Prostate gland (tissue), 2 donors: ENCODE results near the gene C11orf91. TPM values are rescaled to one million over a fixed set of nuclear protein-coding genes. Genes with fewer than 3 reads are reported as not detected.

Experiments used
- DNase-seq: peaks from one replicate; pipeline ENCODE4 v3.0.0-alpha.2; 2019; ENCODE audit warnings: low spot score
- H3K27ac ChIP-seq, 2 donors: fragments of 200-600 bp; sonication (generic); 2 replicates each; pipeline ENCODE4 v1.5.1; 2017 to 2019
- H3K27me3 ChIP-seq: fragments of 200-600 bp; sonication (generic); replicated peaks from 2 replicates; pipeline ENCODE4 v1.5.1; 2019; ENCODE audit not compliant: insufficient read depth
- H3K36me3 ChIP-seq, 2 donors: fragments of 200-600 bp; sonication (generic); 1 replicate in 1 of 2; 2 replicates in 1 of 2; pipeline versions ENCODE4 v1.5.1 to v1.8.1; 2017 to 2019
- H3K4me1 ChIP-seq: fragments of 200-600 bp; sonication (generic); replicated peaks from 2 replicates; pipeline ENCODE4 v1.5.1; 2019
- H3K4me3 ChIP-seq, 2 donors: fragments of 200-600 bp; sonication (generic); 2 replicates each; pipeline ENCODE4 v1.5.1; 2017 to 2019
- H3K9me3 ChIP-seq: fragments of 200-600 bp; sonication (generic); 2 replicates; pipeline ENCODE4 v1.5.1; 2017
- CTCF ChIP-seq, 4 experiments: fragments of 200-600 bp in 2 of 4; fragments of 450-650 bp in 2 of 4; sonication (generic) in 2 of 4; IDR thresholded peaks; 1 replicate in 3 of 4; 2 replicates in 1 of 4; pipeline ENCODE4 v1.5.1; 2016 to 2019; ENCODE audit warnings: antibody characterized with exemption in 4 of 4, mild to moderate bottlenecking in 2 of 4, moderate library complexity in 2 of 4
- POLR2A ChIP-seq: fragments of 450-650 bp; IDR thresholded peaks from one replicate; pipeline ENCODE4 v1.6.1; 2016; ENCODE audit warnings: antibody characterized with exemption, mild to moderate bottlenecking
- POLR2AphosphoS5 ChIP-seq: sonication (generic); formaldehyde crosslinking; IDR thresholded peaks from one replicate; pipeline ENCODE4 v1.6.1; 2017; ENCODE audit warnings: antibody characterized with exemption
- WGBS: methylation state at CpG from one replicate; pipeline ENCODE4 v1.1.5; 2018; 5-methylcytosine and 5-hydroxymethylcytosine counted together
- intact Hi-C: fragments of 100-400 bp; cut with DNase I; formaldehyde crosslinking; loops from one replicate; pipeline ENCODE4 v1.14.2; 2022
- total RNA-seq, 2 donors: library from RNA; depleted of rRNA; stranded (reverse); fragments of >200 nt; gene quantifications; one replicate each; pipeline ENCODE4 v1.1.0, GENCODE V29; 2016

The C11orf91 gene
- total RNA-seq, 2 donors from 2014 or later = not detected

GRCh38 chr11:33706966-33707365 is 6.3 kb upstream of the C11orf91 start:
- Histone ChIP-seq H3K9me3 (no peaks in the 10 kb centered on the region), H3K4me1 (no peaks in the 10 kb centered on the region), H3K4me3 (no peak overlapping the region), H3K36me3 (peaks cover 0 to 5% of the 10 kb centered on the region in 2 donors), H3K27me3 (no peaks in the 10 kb centered on the region), H3K27ac (peak overlapping the region in 1 of 2 donors; percentile 41)
- intact Hi-C loops = no loop called here
- 88% methylated on average over 2 of the region's 2 CpGs for WGBS
- TF ChIP-seq CTCF (IDR thresholded peaks at IDR 0.05) (no peak), POLR2AphosphoS5 (no peak), POLR2A (no peak)
- no peak for DNase-seq

- Histone ChIP-seq H3K4me1 (peaks cover under 1% of the 10 kb centered on the region), H3K27me3 (no peaks in the 10 kb centered on the region), H3K4me3 (no peak overlapping the region), H3K27ac (peak overlapping the region in 1 of 2 donors; percentile 41), H3K36me3 (peaks cover 0 to 5% of the 10 kb centered on the region in 2 donors), H3K9me3 (no peaks in the 10 kb centered on the region)
- DNase-seq = no peak
- intact Hi-C loops = no loop called here
- WGBS = 22% methylated on average over 2 of the region's 2 CpGs
- peak; percentile 18 for TF ChIP-seq POLR2AphosphoS5
- TF ChIP-seq CTCF (IDR thresholded peaks at IDR 0.05) = no peak
Measured at GRCh38 chr11:33706546-33706945, 5.9 kb upstream of the C11orf91 start.

- intact Hi-C loops = no loop called here
- TF ChIP-seq POLR2A (no peak), CTCF (IDR thresholded peaks at IDR 0.05) (no peak), POLR2AphosphoS5 (no peak)
- no peak for DNase-seq
- H3K27me3 ChIP-seq = no peaks in the 10 kb centered on the region
- peaks cover 6% of the 10 kb centered on the region for H3K4me1 ChIP-seq
- 73% methylated on average over 7 of the region's 7 CpGs for WGBS
- no peak overlapping the region for H3K4me3 ChIP-seq
- no peaks in the 10 kb centered on the region for H3K9me3 ChIP-seq
- no peak overlapping the region for H3K27ac ChIP-seq
- H3K36me3 ChIP-seq = no peaks in the 10 kb centered on the region
Measured at GRCh38 chr11:33704240-33705002, 3.8 kb upstream of the C11orf91 start.

- DNase-seq = no peak
- H3K4me1 ChIP-seq = peaks cover 6% of the 10 kb centered on the region
Measured at GRCh38 chr11:33703788-33704187, 3.2 kb upstream of the C11orf91 start.

More at GRCh38 chr11:33703788-33704187, 3.2 kb upstream of the C11orf91 start:
- Histone ChIP-seq H3K27ac (no peak overlapping the region), H3K4me3 (no peak overlapping the region), H3K9me3 (no peaks in the 10 kb centered on the region), H3K36me3 (no peaks in the 10 kb centered on the region), H3K27me3 (no peaks in the 10 kb centered on the region)
- WGBS = 78% methylated on average over 4 of the region's 4 CpGs
- no peak for TF ChIP-seq CTCF (IDR thresholded peaks at IDR 0.05)
- TF ChIP-seq POLR2A = peak; percentile 23
- no peak for TF ChIP-seq POLR2AphosphoS5
- intact Hi-C loops = no loop called here
